Cardiac septum (tissue), 1 donor: Measurements from ENCODE around the gene EFHC2. TPM values are rescaled to one million over a fixed set of nuclear protein-coding genes. Genes with fewer than 3 reads are reported as not detected.

ENCODE experiments used
- DNase-seq: peaks from one replicate; pipeline ENCODE4 v3.0.0-alpha.2; 2020; ENCODE audit warnings: low spot score
- intact Hi-C: fragments of 100-400 bp; cut with DNase I; formaldehyde crosslinking; loops from one replicate; pipeline ENCODE4 v1.14.0; 2022
- total RNA-seq: library from RNA; stranded (reverse); fragmentation: NEBNext Ultra II Directional; extraction: Animal tissue kit (Norgen Biotek cat#: 25700); gene quantifications from one replicate; pipeline ENCODE4 v1.2.1, GENCODE V29; 2021
- donor health status: DM: no; HTN: no; CAD: no.

EFHC2 gene
- total RNA-seq, 1 donor from 2014 or later, result 4.3 TPM

GRCh38 chrX:44174061-44174460 is 169.4 kb downstream of the EFHC2 start:
- no peak for DNase-seq
- intact Hi-C loops, result no loop called here

DNA sequence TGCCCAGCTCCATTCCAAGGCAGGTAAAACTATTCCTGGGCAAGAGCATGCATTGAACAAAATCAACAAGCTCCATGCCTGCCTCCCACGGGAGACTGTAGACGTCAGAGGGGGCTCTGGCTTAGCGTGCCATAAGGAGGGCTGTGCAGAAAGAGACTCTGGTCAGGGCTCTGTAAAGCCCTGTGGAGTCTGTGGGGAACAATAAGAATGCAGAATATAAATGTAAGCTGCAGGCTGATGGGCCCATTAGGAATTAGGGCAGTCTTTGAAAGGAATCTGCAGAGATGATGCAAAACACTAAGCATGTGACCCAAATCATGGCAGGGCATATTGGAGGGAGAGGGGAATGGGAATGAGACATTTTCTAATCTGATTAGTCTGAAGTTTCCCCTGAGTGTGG is 170.3 kb downstream of the EFHC2 start:
- intact Hi-C loops, result no loop called here
- DNase-seq, result no peak

DNA sequence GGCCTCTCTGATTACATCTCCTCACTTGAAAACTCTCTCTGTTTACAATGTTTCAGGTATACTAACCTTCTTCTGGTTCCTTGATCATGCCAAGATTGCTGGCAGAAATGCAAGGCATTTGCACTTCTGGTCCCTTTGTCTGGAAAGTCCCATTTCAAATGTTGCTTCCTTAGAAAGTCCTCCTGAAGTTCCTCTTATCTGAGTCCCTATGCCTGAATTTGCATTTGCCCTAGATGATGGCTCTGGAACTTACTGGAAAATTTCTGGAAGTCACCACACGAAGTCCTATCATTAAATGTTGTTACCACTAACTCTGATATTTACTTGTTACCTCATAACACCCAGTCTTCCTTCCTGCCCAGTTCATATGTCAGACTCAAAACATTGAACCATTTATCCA is 176.4 kb downstream of the EFHC2 start:
- intact Hi-C loops, result no loop called here
- no peak for DNase-seq

DNA sequence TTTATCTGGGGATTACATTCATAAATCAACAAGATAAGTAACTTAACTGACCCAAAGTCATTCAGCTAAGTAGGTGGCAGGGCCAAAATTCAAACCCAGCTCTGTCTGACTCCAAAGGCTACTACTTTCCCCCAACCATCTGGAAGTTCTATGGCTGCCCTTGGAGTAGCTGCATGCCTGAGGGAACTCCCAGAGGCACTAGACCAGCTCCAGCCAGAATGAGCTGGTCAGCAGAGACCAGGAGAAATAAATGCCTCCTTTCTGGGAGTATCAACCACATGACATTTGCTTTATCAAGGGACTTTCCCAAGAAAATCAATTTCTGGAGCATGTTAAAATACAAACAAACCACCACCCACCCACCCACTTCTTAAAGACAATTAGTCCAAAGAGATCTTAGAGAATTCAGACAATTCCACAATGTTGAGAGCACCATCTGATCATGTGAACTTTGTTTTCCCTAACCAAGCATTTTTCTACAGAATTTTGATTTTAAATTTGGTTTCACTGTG is 180.5 kb downstream of the EFHC2 start:
- DNase-seq, result no peak
- intact Hi-C loops, result no loop called here

DNA sequence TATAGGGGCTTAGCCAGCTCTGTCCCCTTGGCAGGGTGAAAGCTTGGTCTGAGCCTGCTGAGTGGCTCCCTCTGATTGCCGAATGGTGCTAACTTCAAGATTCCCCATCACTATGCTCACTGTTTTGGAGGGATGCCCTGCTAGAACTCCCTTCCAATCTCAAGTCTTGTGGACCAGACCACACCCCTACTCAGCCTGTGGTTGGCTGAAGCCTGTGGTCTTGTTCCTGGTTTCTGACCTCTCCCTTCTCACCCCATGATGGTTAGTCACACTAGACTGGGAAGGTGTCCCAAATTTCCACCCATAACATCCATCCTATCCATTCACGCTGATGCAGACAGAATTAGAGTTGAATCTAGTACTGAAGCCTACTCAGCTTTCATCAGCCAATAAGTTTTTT is 185.6 kb downstream of the EFHC2 start:
- no peak for DNase-seq

GRCh38 chrX:44157283-44157682 is 186.2 kb downstream of the EFHC2 start:
- DNase-seq, result no peak
- intact Hi-C loops, result no loop called here

More for the DNA sequence above, 185.6 kb downstream of the EFHC2 start:
- intact Hi-C loops, result no loop called here

GRCh38 chrX:44156726-44157125 is 186.7 kb downstream of the EFHC2 start:
- intact Hi-C loops, result no loop called here
- no peak for DNase-seq

- intact Hi-C loops, result no loop called here
- DNase-seq, result no peak
These were observed 188.3 kb downstream of the EFHC2 start for GRCh38 chrX:44155126-44155525.

- no peak for DNase-seq
- intact Hi-C loops, result no loop called here
These were observed 190.6 kb downstream of the EFHC2 start for GRCh38 chrX:44152852-44153251.

GRCh38 chrX:44147130-44147529 is 196.3 kb downstream of the EFHC2 start:
- intact Hi-C loops, result no loop called here
- DNase-seq, result no peak

GRCh38 chrX:44144177-44144945 is 199.1 kb downstream of the EFHC2 start:
- no peak for DNase-seq
- intact Hi-C loops, result no loop called here

- no peak for DNase-seq
- intact Hi-C loops, result no loop called here
These were observed 200.3 kb downstream of the EFHC2 start for GRCh38 chrX:44143061-44143602.

DNA sequence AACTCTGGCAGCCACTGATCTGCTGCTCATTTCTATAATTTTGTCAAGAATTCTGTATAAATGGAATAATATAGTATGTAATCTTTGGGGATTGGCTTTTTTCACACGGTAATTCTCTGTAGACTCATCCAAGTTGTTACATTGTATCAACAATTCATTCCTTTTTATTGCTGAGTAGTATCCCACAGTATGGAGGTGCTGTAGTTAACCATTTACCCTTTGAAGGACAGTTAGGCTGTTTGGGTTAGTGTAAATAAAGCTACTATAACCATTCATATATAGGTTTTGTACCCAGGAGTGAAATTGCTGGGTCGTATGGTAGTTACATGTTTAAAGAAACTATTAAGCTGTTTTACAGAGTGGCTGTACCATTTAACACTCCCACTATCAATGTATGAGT is 213.3 kb downstream of the EFHC2 start:
- no peak for DNase-seq
- intact Hi-C loops, result no loop called here

DNA sequence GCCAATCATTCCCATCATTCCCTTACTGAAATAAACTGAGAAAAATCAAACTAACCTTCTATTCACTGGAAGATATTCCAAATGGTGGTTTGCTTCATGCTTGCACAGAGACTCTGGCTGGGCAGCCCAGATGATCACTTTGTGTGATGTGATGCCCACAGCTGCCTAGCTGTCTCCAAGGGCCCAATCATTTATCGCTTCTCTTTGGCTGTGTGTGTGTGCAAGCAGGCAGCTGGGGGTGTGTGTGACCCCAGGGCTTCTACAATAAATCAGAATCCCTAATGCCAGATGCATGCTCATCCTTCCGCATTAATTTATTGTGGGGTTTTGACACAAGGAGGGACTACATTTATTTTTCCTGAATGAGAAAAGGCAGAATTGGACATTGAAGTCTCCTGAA is 230.1 kb downstream of the EFHC2 start:
- intact Hi-C loops, result no loop called here
- no peak for DNase-seq

- no peak for DNase-seq
- intact Hi-C loops, result no loop called here
These were observed 236.6 kb downstream of the EFHC2 start for GRCh38 chrX:44106864-44107263.

DNA sequence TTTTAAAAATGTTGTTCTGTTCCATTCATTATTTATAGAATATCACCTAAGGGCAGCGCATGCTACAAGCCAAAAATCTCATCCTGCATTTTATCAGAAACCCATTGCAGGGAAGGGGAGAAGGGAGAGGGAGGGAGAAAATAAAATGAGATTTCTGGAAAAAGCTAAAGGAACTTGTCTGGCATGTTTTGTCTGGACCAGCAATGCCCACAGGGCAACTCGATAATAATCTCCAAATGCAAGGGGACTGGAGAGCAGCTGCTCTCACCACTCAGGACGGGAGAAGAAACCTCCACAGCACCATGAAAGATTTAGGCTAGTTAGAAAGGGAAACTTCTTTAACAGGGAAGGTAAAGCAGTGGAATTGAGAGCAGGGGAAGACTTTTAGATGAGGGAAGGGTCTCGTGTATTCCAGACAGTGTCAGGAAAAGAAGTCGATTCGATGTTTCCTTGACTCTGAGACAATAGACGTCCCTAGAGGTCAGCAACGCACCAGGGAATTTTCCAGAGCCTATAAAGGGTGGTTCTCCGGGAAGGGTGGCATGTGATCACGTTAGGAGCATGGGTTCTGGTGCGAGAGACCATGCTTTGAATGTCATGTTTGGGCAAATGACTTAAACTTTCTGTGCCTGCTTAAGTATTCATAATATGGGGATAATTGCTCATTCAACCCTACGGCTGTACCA is 238.1 kb downstream of the EFHC2 start:
- intact Hi-C loops, result no loop called here

GRCh38 chrX:44104699-44105098 is 238.8 kb downstream of the EFHC2 start:
- intact Hi-C loops, result no loop called here
- DNase-seq, result no peak

More for the DNA sequence above, 238.1 kb downstream of the EFHC2 start:
- no peak for DNase-seq

DNA sequence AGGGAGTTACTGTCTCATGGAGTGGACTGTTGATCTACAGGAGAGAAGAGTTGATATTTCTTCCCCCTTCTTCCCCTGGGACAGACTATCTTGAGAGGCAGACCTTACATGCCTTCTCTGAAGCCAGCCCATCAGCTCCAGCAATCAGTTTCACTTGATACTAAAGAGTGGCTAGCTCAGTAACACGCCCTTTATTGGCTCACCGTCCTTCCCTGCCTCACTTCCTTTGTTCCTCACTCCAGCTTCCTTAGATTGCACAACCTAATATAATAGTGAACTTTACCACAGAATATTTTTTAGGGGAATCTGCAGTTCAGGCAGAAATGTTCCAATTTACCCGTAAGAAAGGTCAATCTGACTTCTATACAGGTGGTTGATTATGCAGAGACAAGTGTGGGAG is 242.2 kb downstream of the EFHC2 start:
- intact Hi-C loops, result no loop called here

GRCh38 chrX:44099366-44099765 is 244.1 kb downstream of the EFHC2 start:
- intact Hi-C loops, result no loop called here

More for the DNA sequence above, 242.2 kb downstream of the EFHC2 start:
- DNase-seq, result no peak

More at GRCh38 chrX:44099366-44099765, 244.1 kb downstream of the EFHC2 start:
- no peak for DNase-seq
